Stimulated activated CD4-positive, alpha-beta T cell treated with anti-CD3 and anti-CD28 coated beads, Interleukin-15, amount 100 ng/mL, for 24 hours (primary cell): ENCODE results near the gene LRGUK.
"Not testable (repeated sequence)": the region's sequence is repeated elsewhere in the genome, so short reads cannot be mapped to it uniquely, and the experiment has no call there.

ENCODE experiments used
- DNase-seq: peaks from one replicate; pipeline ENCODE4 v3.0.0-alpha.2; 2020

LRGUK gene

DNA sequence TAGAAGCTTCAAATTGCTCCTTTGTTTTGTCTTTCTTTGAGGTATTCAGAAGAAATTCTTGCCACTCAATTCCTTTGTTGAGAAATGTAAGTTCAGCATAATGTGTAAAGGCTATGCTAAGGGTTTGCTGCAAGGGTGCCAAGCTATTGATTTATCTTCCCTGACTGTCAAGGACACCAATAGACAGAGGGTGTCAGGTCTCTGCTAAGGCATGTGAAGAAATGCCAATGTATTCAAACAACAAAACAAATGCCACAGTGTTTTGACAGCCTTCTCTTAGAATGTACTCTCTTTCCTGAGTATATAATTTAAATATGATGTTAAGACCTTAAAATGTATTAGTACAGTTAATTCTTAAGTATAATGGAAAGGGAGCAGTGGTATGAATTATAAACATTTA is 62.4 kb downstream of the LRGUK start:
- no peak for DNase-seq

DNA sequence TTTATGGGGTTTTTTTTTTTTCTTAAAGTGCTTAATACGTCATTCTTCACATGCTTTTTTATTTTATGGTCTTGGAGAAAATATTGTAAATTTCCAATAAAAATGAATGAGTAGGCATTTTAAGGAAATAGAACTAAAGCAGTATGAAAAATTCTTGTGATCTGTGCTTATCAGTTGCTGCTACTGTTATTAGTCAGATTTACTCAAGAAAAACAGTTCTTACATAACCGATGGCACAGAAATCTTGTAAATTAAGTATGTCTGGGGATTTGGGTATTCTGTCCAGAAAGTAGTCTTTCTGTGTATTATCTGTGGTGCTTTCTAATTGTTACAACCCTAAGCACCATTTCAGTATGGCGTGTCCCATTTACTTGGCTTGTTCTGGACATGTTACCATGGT is 64.7 kb downstream of the LRGUK start:
- DNase-seq: no peak

DNA sequence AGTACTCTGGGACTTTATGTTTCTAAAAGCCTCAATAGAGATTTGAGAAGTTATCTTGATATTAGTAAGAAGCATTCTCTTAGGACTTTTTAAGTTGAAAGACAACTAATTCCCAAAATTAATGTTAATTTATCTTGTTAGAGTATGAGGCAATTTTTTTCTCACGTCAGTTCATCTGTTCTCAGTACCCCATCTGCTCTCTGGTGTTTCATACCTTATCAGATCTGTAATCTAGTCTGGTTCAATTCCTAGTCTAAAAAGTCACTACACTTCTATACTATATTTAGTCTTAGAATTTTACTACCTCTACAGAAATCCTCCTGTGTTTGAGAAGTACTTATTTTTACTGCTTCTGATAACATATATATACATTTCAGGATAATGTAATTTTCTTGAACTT is 66.1 kb downstream of the LRGUK start:
- no peak for DNase-seq

DNA sequence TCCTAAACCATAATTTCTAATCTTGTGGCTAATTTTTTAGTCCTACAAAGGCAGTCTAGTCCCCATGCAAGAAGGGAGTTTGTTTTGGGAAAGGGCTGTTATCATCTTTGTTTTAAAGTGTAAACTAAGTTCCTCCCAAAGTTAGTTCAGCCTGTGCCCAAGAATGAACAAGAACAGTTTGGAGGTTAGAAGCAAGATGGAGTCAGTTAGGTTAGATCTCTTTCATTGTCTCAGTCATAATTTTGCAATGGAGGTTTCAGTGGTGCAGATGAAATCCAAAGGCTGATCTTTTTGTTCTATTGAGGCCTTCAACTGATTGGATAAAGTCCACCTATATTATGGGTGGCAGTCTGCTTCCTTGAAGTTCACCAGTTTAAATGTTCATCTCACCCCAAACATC is 68.1 kb downstream of the LRGUK start:
- DNase-seq: no peak

DNA sequence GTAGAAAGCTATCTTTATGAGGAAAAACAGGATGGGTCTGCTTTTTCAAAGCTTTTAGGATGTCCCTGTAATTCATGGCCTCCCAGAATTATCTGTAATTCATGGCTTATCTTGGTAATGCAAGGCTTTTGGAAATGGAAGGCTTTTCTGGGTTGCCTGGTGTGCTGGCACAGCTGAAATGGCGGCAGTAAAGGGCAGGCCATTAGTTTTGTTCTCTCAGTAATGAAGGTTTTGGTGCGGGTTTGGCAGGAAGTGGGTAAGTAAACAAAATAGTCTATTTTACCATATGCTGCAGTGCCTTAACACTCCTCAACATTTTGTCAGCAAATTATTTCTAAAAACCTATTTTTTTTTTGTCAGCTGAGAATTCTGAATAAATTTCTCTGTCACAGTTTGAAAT is 69.3 kb downstream of the LRGUK start:
- DNase-seq: no peak

DNA sequence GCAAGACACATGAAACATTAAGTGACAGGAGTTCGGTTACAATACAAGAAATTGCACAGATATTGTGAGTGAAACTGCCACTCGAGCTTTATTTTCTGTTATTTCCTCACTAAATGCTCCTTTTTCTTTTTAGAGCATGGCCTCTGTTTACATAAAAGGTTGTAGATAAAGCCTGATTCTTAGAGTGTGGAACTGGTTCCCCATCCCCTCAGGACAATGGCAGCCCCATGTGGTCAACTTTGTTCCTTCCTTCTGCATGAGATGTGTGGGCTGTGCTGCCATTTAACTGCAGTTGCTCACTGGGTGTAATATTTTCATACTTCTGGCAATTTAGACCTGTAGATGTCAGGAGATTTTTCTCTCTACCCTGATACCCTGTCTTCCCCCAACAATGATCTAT is 70.2 kb downstream of the LRGUK start:
- no peak for DNase-seq

DNA sequence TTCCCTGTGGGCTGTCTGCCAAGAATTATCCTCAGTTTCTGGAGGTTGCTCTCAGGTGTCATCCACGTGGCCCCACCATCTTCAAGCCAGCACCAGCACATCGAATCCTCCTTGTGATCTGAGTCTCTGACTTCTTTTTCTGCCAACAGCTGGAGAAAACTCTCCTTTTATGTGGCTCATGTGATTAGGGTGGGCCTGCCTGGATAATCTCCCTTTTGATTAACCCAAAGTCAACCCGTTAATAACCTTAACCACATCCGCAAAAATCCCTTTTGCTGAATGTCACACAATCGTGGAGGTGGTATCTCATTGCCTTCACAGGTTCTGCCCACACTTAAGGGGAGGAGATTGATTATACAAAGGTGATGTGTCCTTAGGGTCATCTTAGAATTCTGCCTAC is 73.8 kb downstream of the LRGUK start:
- no peak for DNase-seq

DNA sequence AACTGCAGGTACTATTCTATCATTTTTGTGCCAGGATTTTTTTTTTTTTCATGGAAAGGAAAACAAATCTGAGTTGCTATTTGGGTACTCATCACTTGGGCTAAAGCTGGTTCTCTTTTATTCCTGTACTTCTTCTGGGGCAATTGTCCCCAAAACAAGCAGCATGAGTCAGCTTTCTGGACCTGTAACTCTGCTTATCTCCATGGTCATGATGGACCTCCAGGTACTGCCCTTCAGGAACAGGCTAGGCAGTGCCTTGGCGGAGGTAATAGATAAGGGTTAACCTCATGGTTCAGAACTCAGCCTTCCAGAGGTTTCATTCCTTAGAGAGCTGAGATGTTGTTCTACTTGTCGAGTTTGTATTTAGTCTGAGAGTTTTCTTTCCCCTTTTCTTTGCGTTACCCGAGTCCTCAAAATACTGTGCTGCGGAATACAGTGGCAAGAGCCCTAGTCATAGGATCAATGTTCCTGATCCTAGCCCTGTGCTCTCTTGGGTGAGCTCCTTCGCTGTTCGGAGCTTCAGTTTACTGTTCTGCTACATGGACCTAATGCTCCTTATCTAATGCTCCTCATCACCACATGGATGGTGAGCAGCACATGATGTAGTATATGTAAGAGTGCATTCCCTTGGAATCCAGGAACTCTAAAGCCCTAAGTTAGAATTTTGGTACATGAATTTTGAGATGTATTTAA is 74.6 kb downstream of the LRGUK start:
- no peak for DNase-seq

DNA sequence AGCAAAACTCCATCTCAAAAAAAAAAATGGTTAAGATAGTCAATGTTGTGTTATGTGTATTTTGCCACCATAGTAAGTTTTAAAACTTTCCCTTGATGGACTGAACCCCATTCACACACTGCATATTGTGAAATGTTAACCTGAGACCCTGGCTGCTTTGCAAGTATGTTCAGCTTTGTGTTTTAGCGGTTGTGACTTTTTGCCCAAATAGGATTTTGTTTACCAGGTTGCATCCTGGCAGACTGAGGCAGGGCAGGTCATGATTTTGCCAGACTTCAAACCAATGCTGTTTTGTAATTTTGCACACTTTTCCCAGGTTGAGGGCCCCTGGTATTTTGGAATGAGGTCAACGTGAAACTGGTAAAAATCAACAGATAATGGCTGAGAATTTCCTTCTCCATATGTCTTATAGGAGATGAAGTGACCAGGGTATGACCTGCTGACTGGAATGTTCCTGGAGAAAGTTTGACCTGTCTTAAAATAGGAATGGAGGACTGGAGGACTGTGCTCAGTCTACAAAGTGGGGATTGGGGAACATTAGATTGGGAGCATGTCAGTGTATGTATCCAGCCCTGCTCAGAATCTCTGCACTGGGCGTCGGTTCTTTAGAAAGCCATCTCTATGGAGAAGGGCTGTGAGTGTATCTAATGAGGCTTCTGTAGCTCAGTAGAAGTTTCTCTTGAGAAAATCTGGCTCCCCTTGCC is 76.2 kb downstream of the LRGUK start:
- DNase-seq: no peak

DNA sequence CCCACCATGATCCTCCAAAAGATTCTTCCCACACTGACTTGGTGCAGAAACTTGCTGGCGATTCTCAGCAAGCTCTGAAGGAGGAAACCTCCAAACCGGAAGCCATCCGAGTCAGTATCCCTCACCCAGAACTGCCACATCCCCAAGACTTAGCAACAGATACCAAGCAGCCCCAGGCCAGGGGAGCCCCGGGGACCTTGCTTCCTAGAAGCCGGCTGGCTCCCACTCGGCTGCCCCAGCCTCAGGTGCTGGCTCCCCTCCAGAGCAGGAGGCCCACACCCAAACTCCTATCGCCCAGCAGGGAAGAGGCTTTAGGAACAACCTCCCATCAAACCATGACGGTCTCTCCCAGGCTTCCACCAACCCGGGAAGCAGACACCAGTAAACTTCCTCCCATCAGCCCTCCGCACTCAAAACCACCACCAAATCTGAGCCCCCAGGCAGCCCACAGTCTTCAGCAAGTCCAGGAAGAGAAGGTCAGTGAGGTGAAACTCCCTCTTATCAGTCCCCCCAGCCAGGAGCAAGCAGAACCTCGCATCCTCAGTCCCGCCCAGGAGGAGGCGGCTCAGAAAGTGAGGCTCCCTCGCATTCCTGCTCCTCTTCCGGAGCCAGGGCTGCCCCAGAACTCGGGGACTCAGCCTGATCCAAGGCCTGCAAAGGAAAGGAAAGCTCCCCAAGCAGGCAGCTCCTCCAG is 82.3 kb downstream of the LRGUK start:
- no peak for DNase-seq

DNA sequence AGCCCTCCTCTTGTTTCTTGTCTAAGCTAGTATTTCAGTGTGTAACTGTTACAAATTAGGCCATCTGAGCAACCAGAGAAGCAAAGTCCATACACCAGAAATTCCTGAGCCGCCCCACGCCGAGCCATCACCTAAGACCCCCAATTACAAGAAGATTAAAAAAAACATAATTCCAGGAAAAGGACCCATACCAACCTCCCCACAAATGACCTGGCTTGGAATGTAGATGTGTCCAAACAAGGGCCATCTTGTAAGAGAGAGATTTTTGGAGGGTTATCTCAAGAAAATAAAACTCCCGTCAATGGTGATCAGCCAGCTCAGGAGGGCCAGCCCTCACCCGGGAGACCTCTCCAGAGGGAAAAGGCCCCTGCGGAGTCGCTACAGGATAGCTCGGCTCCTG is 83.1 kb downstream of the LRGUK start:
- DNase-seq: no peak

DNA sequence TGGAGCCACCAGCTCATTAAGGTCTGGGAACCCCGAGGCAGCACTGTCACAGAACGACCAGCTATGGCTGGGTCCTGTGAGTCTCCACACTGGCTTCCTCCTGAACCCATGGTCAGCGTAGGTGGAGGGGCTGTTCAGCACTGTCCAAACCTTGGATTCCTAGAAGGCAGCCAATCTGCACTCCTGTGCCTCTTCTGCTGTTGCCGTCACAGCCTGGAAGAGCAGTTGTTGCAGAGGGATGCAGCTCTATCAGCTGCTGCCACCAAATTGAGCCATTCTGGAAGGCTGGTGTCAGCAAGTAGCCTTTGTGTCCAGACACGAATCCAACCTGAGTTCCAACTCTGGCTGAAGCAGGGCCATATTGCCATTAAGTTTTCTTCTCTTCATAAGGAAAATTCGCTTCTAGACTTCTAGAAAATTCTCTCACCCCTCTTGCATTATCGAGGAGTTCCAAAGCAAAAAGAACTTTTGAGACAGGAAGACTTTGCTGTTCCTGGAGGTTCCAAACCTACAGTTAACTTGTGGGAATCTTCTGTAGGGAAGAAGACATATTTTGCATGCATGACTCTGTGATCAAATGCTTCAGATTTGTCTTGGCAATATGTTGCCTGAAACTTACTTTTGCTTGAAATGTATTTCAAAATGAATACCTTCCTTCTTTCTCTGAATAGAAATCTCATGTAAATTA is 84.0 kb downstream of the LRGUK start:
- no peak for DNase-seq

DNA sequence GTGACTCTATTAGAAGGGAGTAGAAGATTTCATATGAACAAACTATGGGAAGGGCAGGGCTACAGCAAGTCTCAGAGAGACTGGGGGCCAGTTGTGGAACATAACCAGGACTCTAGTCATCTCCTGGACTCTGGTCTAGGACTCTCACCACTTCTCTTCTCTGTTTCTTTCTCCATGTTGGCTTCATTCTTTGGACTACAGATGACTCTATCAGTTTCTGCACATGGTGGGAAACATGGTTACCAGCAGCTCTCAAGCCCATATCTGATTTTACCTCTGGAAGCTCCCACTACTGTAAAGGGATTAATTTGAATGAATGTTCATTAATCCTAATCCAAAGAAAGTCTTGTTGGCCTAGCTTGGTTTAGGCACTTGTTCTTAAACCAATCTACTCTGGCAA is 84.7 kb downstream of the LRGUK start:
- no peak for DNase-seq

DNA sequence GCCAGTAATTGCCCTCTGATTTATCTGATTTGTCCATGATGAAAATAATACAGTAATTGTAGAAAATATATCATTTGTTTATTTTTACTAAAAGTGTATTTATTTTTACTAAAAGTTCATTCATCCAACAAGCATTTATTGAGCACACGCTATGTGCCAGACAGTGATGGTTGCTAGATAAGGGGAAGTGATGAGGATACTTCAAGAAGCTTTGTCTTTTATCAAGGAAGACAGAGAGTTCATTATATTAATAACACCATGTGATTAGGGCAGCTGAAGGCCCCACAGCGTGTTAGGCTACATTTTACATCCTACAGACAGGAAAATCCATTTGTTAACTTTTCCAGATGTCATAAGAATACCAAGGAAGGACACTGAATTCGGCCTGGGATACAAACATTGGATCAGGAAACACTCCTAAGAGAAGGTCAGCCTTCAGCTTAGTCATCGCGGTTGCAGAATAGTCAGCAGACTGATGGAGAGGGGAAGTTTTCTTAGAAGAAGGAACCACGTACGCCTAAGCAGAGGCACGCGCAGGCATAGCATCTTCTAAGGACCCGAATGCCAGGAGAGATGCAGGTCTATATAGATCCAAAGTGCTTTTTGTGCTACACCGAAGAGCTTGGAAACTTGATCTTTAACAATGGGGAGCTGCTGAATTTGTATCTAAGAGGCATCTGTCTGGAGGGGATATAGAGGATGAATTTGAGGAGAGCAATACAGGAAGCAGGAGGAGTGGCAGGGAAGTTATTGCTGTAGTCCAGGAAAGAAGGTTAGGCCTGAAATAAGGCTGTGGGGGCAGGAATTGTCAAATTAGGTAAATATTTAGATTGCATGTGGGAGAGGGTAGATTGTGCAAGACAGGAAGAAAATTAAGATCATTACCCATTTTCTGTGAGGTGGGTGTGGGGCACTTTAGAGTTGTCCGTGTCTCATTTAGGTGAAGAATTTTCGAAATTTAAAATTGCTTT is 85.7 kb downstream of the LRGUK start:
- no peak for DNase-seq

DNA sequence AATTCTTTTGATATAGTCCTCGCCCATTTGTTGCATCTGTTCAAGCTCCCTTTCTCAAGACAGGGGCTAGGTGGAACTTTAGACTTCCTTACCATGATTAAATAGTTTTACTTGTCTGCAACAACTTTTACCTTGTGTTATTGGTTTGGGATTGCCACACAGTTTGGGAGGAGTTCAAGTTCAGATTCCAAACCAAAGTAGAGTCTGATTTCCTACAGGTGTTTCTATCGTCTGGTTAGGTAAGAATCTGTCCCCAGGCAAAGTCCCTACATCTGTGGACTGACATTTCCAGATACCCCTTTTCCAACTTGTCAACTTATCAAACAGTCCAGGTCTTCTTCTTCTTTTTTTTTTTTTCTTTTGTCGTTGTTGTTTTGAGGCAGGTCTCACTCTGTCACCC is 93.1 kb downstream of the LRGUK start:
- DNase-seq: no peak

DNA sequence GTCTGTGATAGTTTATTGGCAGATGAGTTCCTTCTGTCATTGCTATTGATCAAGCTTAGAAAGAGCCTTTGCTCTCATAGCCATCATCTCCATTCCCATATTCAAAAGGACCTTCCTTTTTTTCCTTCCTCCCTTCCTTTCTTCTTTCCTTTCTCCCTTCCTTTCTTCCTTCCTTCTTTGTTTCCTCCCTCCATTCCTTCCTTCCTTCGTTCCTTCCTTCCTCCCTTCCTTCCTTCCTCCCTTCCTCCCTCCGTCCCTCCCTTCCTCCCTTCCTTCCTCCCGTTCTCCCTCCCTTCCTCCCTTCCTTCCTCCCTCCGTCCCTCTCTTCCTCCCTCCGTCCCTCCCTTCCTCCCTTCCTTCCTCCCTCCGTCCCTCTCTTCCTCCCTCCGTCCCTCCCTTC is 104.2 kb downstream of the LRGUK start:
- DNase-seq: not testable (repeated sequence)

DNA sequence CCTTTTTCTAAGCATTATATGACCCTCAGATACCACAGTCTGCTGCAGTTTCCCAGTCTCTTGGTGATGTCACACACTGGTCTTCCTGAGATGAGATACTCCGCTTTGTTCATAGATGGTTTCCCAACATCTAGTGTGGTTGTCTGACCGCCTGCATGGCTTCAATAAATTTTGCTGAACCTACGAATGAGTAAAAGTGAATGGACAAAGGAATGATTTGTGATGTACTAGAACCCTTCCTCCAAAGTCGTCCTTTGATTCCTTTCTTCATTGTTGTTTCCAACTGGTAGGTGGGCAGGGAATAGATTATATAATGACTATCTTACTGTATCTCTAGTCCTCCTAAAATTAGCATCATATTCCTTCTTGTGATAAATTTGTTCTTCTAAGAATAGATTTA is 107.1 kb downstream of the LRGUK start:
- no peak for DNase-seq

DNA sequence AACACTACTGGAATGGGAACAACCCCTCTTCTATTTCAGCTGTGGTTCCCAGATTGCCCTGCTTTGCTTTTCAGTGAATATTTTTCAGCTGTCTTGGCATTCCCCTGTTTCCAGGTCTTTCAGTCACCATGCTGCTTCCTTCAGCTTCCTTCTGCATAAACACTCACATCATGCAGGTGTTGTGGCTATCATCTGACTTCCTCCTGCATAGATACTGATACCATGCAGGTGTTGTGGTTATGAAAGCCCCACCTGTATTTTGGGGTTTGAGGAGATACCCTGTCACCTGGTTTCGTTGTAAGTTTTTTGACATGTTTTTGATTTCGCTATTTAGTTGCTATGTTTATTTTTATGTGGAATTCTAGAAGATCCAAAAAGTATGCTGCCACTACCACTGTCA is 118.1 kb downstream of the LRGUK start:
- DNase-seq: no peak

DNA sequence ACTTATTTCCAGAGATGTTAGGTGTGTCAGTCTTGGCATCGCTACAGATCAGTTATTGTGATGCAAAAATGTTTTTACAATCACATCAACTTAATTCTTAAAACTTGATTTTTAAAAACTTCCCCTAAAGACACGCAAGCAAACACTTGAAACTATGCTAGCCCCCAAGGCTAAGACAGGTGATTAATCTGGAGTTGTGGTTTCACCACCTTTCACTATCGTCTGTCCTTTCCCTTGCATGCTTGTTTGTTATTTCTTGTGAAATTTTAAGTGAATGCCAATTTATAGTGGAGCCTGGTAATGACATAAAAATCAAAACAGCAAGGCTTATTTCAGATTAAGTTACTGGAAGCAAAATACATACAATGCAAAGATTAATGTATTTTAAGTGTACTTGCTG is 119.2 kb downstream of the LRGUK start:
- DNase-seq: no peak

DNA sequence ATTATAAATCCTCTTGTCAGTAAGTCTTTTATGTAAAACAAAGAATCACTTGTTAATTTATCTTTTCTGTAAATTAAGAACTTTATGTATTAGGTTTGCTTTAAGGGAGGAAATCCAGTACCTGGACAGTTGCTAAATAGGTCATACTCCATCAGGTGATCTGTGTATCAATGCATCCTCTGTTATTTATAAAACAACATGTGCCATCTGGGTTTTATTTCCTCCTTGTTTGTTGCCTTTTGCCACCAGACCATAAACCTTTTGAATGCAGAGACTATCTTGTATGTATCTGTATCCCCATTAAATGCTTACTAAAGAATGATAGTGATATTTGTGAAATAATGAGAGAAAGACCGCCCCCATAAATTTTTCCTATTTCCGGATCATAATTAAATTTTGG is 119.6 kb downstream of the LRGUK start:
- no peak for DNase-seq

DNA sequence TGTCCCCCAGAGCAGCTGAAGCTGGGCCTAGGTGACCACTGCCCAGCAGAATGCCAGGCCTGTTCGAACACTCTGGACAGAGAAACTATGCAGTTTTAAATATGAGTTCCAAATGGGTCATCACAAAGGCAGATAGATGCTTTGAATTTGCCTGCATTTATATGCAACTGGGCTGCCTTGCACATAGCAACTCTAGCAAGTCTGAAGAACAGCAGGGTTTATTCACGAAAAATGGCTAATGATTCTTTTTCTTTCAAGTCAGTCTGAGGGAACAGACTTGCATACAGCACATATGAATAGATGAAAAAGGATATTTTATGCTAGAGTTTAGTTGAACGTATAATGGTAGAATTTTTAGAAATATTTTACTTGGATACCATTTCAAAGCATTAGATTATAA is 121.1 kb downstream of the LRGUK start:
- DNase-seq: no peak

DNA sequence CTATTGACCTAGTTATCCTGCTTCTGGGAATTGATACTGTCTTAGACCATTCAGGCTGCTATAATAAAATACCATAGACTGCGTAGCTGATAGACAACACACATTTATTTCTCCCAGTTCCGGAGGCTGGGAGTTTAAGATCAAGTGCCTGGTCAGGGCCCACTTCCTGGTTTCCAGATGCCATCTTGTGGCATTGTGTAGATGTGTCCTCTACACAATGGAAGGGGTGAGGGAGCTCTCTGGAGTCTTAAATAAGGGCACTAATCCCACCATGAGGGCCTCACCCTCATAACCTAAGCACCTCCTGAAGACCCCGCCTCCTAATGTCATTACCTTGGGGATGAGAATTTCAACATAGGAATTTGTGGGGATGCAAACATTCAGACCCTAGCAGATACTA is 127.2 kb downstream of the LRGUK start:
- DNase-seq: no peak

DNA sequence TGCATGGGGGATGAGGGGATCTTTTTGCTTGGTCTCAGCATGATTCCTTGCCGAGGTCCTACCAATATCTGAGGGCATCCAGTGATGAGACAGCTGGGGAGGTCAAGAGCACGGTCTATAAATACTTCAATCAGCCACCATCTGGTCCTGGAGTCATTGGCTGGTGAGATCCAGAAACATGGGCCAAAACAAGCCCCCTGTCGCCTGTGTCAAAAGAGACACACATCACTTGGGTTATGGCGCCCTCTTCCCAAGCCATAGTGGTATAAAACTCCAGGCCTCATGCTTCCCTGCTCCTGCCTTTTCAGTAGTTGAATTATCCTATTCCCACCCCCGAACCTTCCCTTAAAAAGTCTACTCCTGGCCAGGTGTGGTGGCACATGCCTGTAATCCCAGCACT is 128.7 kb downstream of the LRGUK start:
- DNase-seq: no peak
